PC-9 (cell line): ENCODE results near the gene IFI44.

ENCODE experiments used
- EZH2 ChIP-seq: fragments of 200-600 bp; sonication (generic); IDR thresholded peaks from 2 replicates; pipeline ENCODE4 v1.8.0; 2017; ENCODE audit warnings: antibody characterized with exemption, low read depth
- TF ChIP-seq, protein P1 (sequence below): fragments of 200-600 bp; sonication (generic); conservative IDR thresholded peaks from 2 replicates; pipeline ENCODE4 v1.6.1; 2017; ENCODE audit warnings: mixed run types, antibody characterized with exemption, mild to moderate bottlenecking, moderate library complexity

DNA sequence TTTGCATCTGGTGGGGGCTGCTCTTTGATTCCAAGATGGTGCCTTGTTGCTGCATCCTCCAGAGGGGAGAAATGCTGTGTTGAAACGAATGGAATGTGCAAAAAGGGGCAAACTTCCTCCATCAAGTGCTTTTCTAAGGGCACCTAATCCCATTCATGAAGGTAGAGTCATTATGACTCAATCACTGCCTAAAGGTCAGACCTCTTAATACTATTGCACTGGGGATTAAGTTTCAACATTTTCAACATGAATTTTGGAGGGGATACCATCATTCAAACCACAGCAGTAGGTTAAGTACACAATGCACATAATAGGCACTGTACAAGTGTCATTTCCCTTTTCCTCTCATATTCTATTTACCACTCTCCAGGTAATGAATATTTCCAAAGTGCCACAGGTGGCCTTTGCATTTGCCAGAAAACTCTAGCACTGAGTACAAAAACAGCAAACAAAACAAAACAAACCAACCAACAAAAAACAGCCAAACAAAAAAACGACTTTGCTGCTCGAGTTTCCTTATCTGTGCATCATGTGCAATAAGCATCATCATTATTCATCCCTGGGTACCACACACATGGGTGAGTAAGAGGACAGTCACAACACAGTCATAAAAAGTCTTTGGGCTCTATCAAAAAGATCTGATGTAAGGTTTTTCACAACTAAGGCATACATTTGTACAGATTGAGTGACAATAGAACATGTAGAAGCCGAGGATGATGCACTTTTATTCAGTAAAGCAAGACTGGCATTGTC lies 42.5 kb downstream of the IFI44 start:
- no peak for TF ChIP-seq EZH2
- TF ChIP-seq, protein P1, sequence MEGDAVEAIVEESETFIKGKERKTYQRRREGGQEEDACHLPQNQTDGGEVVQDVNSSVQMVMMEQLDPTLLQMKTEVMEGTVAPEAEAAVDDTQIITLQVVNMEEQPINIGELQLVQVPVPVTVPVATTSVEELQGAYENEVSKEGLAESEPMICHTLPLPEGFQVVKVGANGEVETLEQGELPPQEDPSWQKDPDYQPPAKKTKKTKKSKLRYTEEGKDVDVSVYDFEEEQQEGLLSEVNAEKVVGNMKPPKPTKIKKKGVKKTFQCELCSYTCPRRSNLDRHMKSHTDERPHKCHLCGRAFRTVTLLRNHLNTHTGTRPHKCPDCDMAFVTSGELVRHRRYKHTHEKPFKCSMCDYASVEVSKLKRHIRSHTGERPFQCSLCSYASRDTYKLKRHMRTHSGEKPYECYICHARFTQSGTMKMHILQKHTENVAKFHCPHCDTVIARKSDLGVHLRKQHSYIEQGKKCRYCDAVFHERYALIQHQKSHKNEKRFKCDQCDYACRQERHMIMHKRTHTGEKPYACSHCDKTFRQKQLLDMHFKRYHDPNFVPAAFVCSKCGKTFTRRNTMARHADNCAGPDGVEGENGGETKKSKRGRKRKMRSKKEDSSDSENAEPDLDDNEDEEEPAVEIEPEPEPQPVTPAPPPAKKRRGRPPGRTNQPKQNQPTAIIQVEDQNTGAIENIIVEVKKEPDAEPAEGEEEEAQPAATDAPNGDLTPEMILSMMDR: no peak
